ENCODE data around the gene PAN3.

DNA sequence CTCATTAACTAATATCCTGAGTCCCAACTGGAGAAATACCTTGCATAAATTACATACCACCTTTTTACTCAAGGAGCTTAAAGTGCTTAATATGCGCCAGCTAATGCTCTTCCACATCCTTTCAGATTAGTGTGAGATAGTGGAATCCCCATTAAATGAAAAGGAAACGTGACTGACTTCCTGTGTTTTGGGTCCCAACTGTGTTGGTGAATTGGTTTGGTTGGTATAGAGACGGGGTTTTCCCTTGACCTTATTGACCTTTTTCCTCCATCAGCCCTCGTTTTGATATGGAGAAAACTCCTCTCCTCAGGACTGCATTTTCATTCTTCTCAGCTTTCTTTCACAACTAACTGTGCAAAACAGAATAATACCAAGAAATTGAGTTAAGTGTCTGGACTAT lies 163.5 kb downstream of the PAN3 start:
- TF ChIP-seq, protein P1, sequence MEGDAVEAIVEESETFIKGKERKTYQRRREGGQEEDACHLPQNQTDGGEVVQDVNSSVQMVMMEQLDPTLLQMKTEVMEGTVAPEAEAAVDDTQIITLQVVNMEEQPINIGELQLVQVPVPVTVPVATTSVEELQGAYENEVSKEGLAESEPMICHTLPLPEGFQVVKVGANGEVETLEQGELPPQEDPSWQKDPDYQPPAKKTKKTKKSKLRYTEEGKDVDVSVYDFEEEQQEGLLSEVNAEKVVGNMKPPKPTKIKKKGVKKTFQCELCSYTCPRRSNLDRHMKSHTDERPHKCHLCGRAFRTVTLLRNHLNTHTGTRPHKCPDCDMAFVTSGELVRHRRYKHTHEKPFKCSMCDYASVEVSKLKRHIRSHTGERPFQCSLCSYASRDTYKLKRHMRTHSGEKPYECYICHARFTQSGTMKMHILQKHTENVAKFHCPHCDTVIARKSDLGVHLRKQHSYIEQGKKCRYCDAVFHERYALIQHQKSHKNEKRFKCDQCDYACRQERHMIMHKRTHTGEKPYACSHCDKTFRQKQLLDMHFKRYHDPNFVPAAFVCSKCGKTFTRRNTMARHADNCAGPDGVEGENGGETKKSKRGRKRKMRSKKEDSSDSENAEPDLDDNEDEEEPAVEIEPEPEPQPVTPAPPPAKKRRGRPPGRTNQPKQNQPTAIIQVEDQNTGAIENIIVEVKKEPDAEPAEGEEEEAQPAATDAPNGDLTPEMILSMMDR (IDR thresholded peaks at IDR 0.05): no peak
- no peak for TF ChIP-seq ZFX (IDR thresholded peaks at IDR 0.05; ENCODE audit: borderline replicate concordance)

Measured in 22Rv1 (cell line).